GM23338 (cell line): Measurements from ENCODE around the gene DERA. TPM values are rescaled to one million over a fixed set of nuclear protein-coding genes. Genes with fewer than 3 reads are reported as not detected.

Experiments
- ATAC-seq: fragments of 200-7000 bp; cut with Tn5 transposase; 3 replicates; pipeline ENCODE4 v1.9.1; 2020
- DNase-seq: peaks from one replicate; pipeline ENCODE4 v3.0.0-alpha.2; 2015; ENCODE audit warnings: low spot score
- H2AFZ ChIP-seq: fragments of 200-600 bp; sonication (generic); 2 replicates; pipeline ENCODE4 v1.8.0; 2016; ENCODE audit warnings: antibody characterized with exemption, mild to moderate bottlenecking, moderate library complexity
- H3F3A ChIP-seq: fragments of 200-600 bp; sonication (generic); replicated peaks from 2 replicates; pipeline ENCODE4 v1.8.0; 2017; ENCODE audit warnings: antibody characterized with exemption, mixed run types, low read depth
- H3K27ac ChIP-seq: fragments of 200-600 bp; sonication (generic); 2 replicates; pipeline ENCODE4 v1.6.1; 2016; ENCODE audit warnings: low read depth
- H3K27me3 ChIP-seq: fragments of 200-600 bp; sonication (generic); 2 replicates; pipeline ENCODE4 v1.8.0; 2016; ENCODE audit warnings: mild to moderate bottlenecking, mixed run types, moderate library complexity; ENCODE audit not compliant: insufficient read depth
- H3K36me3 ChIP-seq: fragments of 200-600 bp; sonication (generic); 2 replicates; pipeline ENCODE4 v1.8.0; 2016; ENCODE audit warnings: mild to moderate bottlenecking; ENCODE audit not compliant: insufficient read depth
- H3K4me1 ChIP-seq: fragments of 200-600 bp; sonication (generic); 2 replicates; pipeline ENCODE4 v1.8.0; 2016; ENCODE audit warnings: mild to moderate bottlenecking, moderate library complexity; ENCODE audit not compliant: insufficient read depth
- H3K4me2 ChIP-seq: fragments of 200-600 bp; sonication (generic); 2 replicates; pipeline ENCODE4 v1.7.1; 2017; ENCODE audit warnings: mixed run types
- H3K4me3 ChIP-seq: fragments of 200-600 bp; sonication (generic); 2 replicates; pipeline ENCODE4 v1.6.1; 2016; ENCODE audit warnings: mixed run types
- H3K79me2 ChIP-seq: fragments of 200-600 bp; sonication (generic); replicated peaks from 2 replicates; pipeline ENCODE4 v1.8.0; 2017; ENCODE audit warnings: mild to moderate bottlenecking; ENCODE audit not compliant: insufficient read depth
- H3K9me2 ChIP-seq: fragments of 200-600 bp; sonication (generic); 2 replicates; pipeline ENCODE4 v1.8.0; 2017; ENCODE audit not compliant: insufficient read depth
- H4K20me1 ChIP-seq: fragments of 200-600 bp; sonication (generic); replicated peaks from 2 replicates; pipeline ENCODE4 v1.8.0; 2017; ENCODE audit warnings: mild to moderate bottlenecking; ENCODE audit not compliant: insufficient read depth
- H3K27ac Mint-ChIP-seq: 2 replicates; pipeline ENCODE4 v1.8.0; 2020; ENCODE audit warnings: inconsistent platforms, mild to moderate bottlenecking, moderate library complexity, mixed read lengths
- H3K27me3 Mint-ChIP-seq: 3 replicates; pipeline ENCODE4 v1.8.0; 2022; ENCODE audit warnings: low read depth, mild to moderate bottlenecking, moderate library complexity, mixed read lengths, inconsistent platforms; ENCODE audit not compliant: insufficient read depth, poor library complexity
- H3K36me3 Mint-ChIP-seq: 3 replicates; pipeline ENCODE4 v1.8.0; 2021; ENCODE audit warnings: low read depth, mild to moderate bottlenecking, inconsistent platforms, moderate library complexity, mixed read lengths
- H3K4me1 Mint-ChIP-seq: 3 replicates; pipeline ENCODE4 v1.8.0; 2020; ENCODE audit warnings: mild to moderate bottlenecking, inconsistent platforms, mixed read lengths
- H3K4me3 Mint-ChIP-seq: 3 replicates; pipeline ENCODE4 v1.8.0; 2021; ENCODE audit warnings: moderate library complexity, mild to moderate bottlenecking, inconsistent platforms, mixed read lengths
- H3K9me3 Mint-ChIP-seq: 3 replicates; pipeline ENCODE4 v1.8.0; 2020; ENCODE audit warnings: moderate library complexity, mild to moderate bottlenecking, inconsistent platforms, mixed read lengths
- CTCF ChIP-seq, 2 experiments: fragments of 200-600 bp in 1 of 2; sonication (generic) in 1 of 2; conservative IDR thresholded peaks; 2 replicates each; pipeline versions ENCODE4 v1.5.1 to v1.6.1; 2016 to 2017; ENCODE audit warnings: antibody characterized with exemption in 2 of 2, low read depth in 2 of 2, mild to moderate bottlenecking in 2 of 2, moderate library complexity in 1 of 2
- ETS1 ChIP-seq: IDR thresholded peaks from 2 replicates; pipeline ENCODE4 v1.6.1; 2016; ENCODE audit warnings: antibody characterized with exemption
- EZH2phosphoT487 ChIP-seq: fragments of 200-600 bp; sonication (generic); IDR thresholded peaks from one replicate; pipeline ENCODE4 v1.8.1; 2018; ENCODE audit warnings: antibody characterized with exemption; ENCODE audit not compliant: unreplicated experiment
- JUNB ChIP-seq: IDR thresholded peaks from one replicate; pipeline ENCODE4 v1.6.1; 2016; ENCODE audit warnings: antibody characterized with exemption; ENCODE audit not compliant: unreplicated experiment
- NANOG ChIP-seq: IDR thresholded peaks from 2 replicates; pipeline ENCODE4 v1.6.1; 2016; ENCODE audit warnings: antibody characterized with exemption, borderline replicate concordance
- POLR2AphosphoS5 ChIP-seq: IDR thresholded peaks from 2 replicates; pipeline ENCODE4 v1.6.1; 2016; ENCODE audit warnings: antibody characterized with exemption, low read depth
- REST ChIP-seq: IDR thresholded peaks from one replicate; pipeline ENCODE4 v1.6.1; 2018; ENCODE audit warnings: antibody characterized with exemption; ENCODE audit not compliant: unreplicated experiment
- STAT1 ChIP-seq: IDR thresholded peaks from one replicate; pipeline ENCODE4 v1.6.1; 2016; ENCODE audit warnings: antibody characterized with exemption; ENCODE audit not compliant: unreplicated experiment
- ZNF114 ChIP-seq: fragments of 250-450 bp; sonication (Bioruptor Pico); IDR thresholded peaks from 2 replicates; pipeline ENCODE4 v1.5.0; 2020; ENCODE audit warnings: mild to moderate bottlenecking, moderate library complexity
- ZNF331 ChIP-seq: fragments of 250-450 bp; sonication (Bioruptor Pico); IDR thresholded peaks from 2 replicates; pipeline ENCODE4 v1.5.0; 2020; ENCODE audit warnings: low read depth, mild to moderate bottlenecking, moderate library complexity
- polyA plus RNA-seq: library from polyadenylated mRNA; unstranded; fragments of >200 nt; fragmentation: Nextera tagmentation; extraction: Ambion mirVana; gene quantifications from 2 replicates; pipeline ENCODE4 v1.2.1, GENCODE V29; 2016
- total RNA-seq: library from RNA; depleted of rRNA; stranded (reverse); fragments of >200 nt; shearing (Covaris generic); gene quantifications from 2 replicates; pipeline ENCODE4 v1.2.3, GENCODE V29; 2014

DERA gene
- total and polyA plus RNA-seq, 2 experiments from 2014 or later: 20.4 to 27.3 TPM

GRCh38 chr12:16046266-16046665, 135.1 kb downstream of the DERA start:
- Mint-ChIP-seq H3K27me3 (no peaks in the 10 kb centered on the region), H3K4me3 (no peak overlapping the region), H3K9me3 (peaks cover 22% of the 10 kb centered on the region), H3K4me1 (peaks cover 10% of the 10 kb centered on the region; the same call in 2 of the 3 replicates), H3K36me3 (peaks cover 12% of the 10 kb centered on the region; the same call in 1 of the 3 replicates), H3K27ac (no peak overlapping the region)
- ATAC-seq: no peak
- Histone ChIP-seq H3K36me3 (no peaks in the 10 kb centered on the region), H3K27ac (no peak overlapping the region), H3K4me2 (no peak overlapping the region), H3K4me1 (no peaks in the 10 kb centered on the region), H3K79me2 (no peaks in the 10 kb centered on the region), H3K27me3 (no peaks in the 10 kb centered on the region), H3K9me2 (0 out of 2 replicates have a peak, but pooled peaks cover 4% of the 10 kb centered on the region), H2AFZ (no peak overlapping the region), H3F3A (no peaks in the 10 kb centered on the region), H4K20me1 (no peaks in the 10 kb centered on the region), H3K4me3 (no peak overlapping the region)
- no peak for DNase-seq
- TF ChIP-seq ETS1 (no peak), CTCF (conservative IDR thresholded peaks at IDR 0.05; ENCODE audit: low read depth in 2 of 2) (no peak), REST (no peak), EZH2phosphoT487 (no peak), ZNF331 (CRISPR knock-in tag) (no peak), STAT1 (no peak), NANOG (no peak), POLR2AphosphoS5 (no peak)

GRCh38 chr12:16048511-16048910, 137.4 kb downstream of the DERA start:
- no peaks in the 10 kb centered on the region for H3K4me1 ChIP-seq
- H3K79me2 ChIP-seq: no peaks in the 10 kb centered on the region
- no peaks in the 10 kb centered on the region for H3K36me3 ChIP-seq
- Mint-ChIP-seq H3K27me3 (no peaks in the 10 kb centered on the region), H3K27ac (no peak overlapping the region), H3K36me3 (peaks cover 9% of the 10 kb centered on the region; the same call in 1 of the 3 replicates), H3K4me3 (no peak overlapping the region), H3K4me1 (peaks cover 10% of the 10 kb centered on the region; the same call in 2 of the 3 replicates), H3K9me3 (peaks cover 18% of the 10 kb centered on the region)
- no peaks in the 10 kb centered on the region for H4K20me1 ChIP-seq
- no peak overlapping the region for H3K4me2 ChIP-seq
- H3K9me2 ChIP-seq: 0 out of 2 replicates have a peak, but pooled peaks cover 4% of the 10 kb centered on the region
- TF ChIP-seq ZNF114: no peak
- no peak for TF ChIP-seq ZNF331 (CRISPR knock-in tag)
- TF ChIP-seq STAT1: no peak
- TF ChIP-seq JUNB: no peak
- no peak for TF ChIP-seq REST
- H2AFZ ChIP-seq: no peak overlapping the region
- ATAC-seq: no peak
- no peak overlapping the region for H3K4me3 ChIP-seq
- no peaks in the 10 kb centered on the region for H3K27me3 ChIP-seq
- H3F3A ChIP-seq: no peaks in the 10 kb centered on the region
- no peak for DNase-seq
- no peak overlapping the region for H3K27ac ChIP-seq
